ENCODE data around the gene PAX8. TPM values are rescaled to one million over a fixed set of nuclear protein-coding genes. Genes with fewer than 3 reads are reported as not detected.

Gene PAX8
- polyA plus RNA-seq, 1 of the 3 experiments (the other 2 are of a cell fraction): 0.23 TPM

DNA sequence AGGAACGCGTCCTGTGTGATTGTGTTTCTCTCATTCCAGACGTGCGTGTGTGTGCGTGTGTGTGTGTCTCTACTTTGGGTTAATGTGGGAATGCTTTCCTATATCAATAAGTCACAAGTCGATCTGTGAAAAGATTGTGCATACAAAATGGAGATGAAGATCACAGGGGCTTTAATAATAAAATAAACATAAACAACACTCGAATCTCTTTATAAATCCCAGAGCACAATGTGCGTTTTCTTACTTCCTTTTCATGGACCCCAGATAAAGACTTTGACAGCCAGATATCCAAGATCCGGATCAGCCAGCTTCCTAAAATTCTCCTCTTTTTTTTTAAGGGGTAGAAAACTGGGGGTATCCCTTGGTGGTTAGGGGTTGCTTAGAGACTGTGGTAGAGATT is 4.7 kb downstream of the PAX8 start (continued):
- TF ChIP-seq, protein P1, sequence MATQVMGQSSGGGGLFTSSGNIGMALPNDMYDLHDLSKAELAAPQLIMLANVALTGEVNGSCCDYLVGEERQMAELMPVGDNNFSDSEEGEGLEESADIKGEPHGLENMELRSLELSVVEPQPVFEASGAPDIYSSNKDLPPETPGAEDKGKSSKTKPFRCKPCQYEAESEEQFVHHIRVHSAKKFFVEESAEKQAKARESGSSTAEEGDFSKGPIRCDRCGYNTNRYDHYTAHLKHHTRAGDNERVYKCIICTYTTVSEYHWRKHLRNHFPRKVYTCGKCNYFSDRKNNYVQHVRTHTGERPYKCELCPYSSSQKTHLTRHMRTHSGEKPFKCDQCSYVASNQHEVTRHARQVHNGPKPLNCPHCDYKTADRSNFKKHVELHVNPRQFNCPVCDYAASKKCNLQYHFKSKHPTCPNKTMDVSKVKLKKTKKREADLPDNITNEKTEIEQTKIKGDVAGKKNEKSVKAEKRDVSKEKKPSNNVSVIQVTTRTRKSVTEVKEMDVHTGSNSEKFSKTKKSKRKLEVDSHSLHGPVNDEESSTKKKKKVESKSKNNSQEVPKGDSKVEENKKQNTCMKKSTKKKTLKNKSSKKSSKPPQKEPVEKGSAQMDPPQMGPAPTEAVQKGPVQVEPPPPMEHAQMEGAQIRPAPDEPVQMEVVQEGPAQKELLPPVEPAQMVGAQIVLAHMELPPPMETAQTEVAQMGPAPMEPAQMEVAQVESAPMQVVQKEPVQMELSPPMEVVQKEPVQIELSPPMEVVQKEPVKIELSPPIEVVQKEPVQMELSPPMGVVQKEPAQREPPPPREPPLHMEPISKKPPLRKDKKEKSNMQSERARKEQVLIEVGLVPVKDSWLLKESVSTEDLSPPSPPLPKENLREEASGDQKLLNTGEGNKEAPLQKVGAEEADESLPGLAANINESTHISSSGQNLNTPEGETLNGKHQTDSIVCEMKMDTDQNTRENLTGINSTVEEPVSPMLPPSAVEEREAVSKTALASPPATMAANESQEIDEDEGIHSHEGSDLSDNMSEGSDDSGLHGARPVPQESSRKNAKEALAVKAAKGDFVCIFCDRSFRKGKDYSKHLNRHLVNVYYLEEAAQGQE (IDR thresholded peaks at IDR 0.05; ENCODE audit: low read depth, low read length): no peak
- no peak for TF ChIP-seq ELF1 (IDR thresholded peaks at IDR 0.05)
- no peak for TF ChIP-seq GABPA (IDR thresholded peaks at IDR 0.05; ENCODE audit: low read depth)
- no peak for TF ChIP-seq EP300 (IDR thresholded peaks at IDR 0.05; ENCODE audit: borderline replicate concordance in 1 of 2, low read depth in 1 of 2, low read length in 1 of 2)
- TF ChIP-seq MEF2A (IDR thresholded peaks at IDR 0.05; ENCODE audit: borderline replicate concordance, low read depth): no peak
- TF ChIP-seq RCOR1 (IDR thresholded peaks at IDR 0.05; ENCODE audit: low read length): no peak

DNA sequence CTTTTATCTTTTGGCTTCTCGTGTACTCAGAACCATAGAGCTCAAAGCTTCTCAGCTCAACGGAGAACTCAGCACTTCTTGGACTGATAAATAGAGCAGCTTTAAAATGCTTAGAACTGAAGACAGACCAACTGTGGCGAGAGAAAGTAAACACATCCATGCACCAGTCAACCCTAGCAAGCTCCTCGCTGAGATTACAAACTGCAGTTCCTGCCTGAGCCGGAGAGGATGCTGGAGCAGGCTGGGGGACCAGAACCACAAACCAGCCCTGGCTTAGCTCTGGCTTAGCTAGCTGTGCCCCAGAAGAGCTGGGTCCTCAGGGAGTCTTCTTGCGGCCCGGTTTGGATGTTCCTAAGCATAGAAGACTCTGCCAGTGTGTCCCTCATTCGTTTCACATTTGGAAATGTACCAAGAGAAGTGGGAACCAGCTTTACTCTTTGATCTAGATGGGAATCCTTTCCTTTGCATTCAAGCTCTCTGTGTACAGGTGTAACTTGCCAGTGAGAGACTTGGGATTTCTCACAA is 5.6 kb downstream of the PAX8 start:
- peak; percentile 38 for DNase-seq
- H3K4me2 ChIP-seq: no peak overlapping the region
- ChIA-PET CTCF (interaction anchor here (0.7 to 0.9 kb wide), 3 partner anchors 11 to 74 kb away, joined by 3 to 5 read pairs (median 4); no protein-coding TSS in a partner anchor), POLR2A (no interaction called here)
- no peak overlapping the region for H3K27ac ChIP-seq (ENCODE audit: low read depth in 2 of 2, low read length in 1 of 2)
- H3F3A ChIP-seq (replicated peaks; ENCODE audit: insufficient read depth): no peaks in the 10 kb centered on the region
- H3K4me1 ChIP-seq (ENCODE audit: control insufficient read depth in 1 of 2, insufficient read depth in 2 of 2, low read depth in 1 of 2, low read length in 1 of 2): no peaks in the 10 kb centered on the region
- H4K20me1 ChIP-seq (ENCODE audit: insufficient read depth): no peaks in the 10 kb centered on the region
- no peaks in the 10 kb centered on the region for H3K9me3 ChIP-seq
- H3K36me3 ChIP-seq (replicated peaks in 1 of 2; ENCODE audit: control insufficient read depth in 1 of 2, insufficient read depth in 2 of 2, low read length in 1 of 2): no peaks in the 10 kb centered on the region
- TF ChIP-seq TCF12 (IDR thresholded peaks at IDR 0.05) (no peak), RCOR1 (IDR thresholded peaks at IDR 0.05; ENCODE audit: low read length) (no peak), RFX5 (IDR thresholded peaks at IDR 0.05; ENCODE audit: low read length) (no peak), RXRA (IDR thresholded peaks at IDR 0.05; ENCODE audit: borderline replicate concordance, low read depth) (no peak), GABPA (IDR thresholded peaks at IDR 0.05; ENCODE audit: low read depth) (no peak), EZH2phosphoT487 (IDR thresholded peaks at IDR 0.05; ENCODE audit: borderline replicate concordance, low read depth) (no peak), TAF1 (IDR thresholded peaks at IDR 0.05; ENCODE audit: borderline replicate concordance, low read depth, low read length) (no peak), FOXJ3 (CRISPR knock-in tag; IDR thresholded peaks at IDR 0.05) (no peak)
- TF ChIP-seq, protein P2, sequence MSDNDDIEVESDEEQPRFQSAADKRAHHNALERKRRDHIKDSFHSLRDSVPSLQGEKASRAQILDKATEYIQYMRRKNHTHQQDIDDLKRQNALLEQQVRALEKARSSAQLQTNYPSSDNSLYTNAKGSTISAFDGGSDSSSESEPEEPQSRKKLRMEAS (IDR thresholded peaks at IDR 0.05; ENCODE audit: low read depth): no peak
- TF ChIP-seq, protein P3, sequence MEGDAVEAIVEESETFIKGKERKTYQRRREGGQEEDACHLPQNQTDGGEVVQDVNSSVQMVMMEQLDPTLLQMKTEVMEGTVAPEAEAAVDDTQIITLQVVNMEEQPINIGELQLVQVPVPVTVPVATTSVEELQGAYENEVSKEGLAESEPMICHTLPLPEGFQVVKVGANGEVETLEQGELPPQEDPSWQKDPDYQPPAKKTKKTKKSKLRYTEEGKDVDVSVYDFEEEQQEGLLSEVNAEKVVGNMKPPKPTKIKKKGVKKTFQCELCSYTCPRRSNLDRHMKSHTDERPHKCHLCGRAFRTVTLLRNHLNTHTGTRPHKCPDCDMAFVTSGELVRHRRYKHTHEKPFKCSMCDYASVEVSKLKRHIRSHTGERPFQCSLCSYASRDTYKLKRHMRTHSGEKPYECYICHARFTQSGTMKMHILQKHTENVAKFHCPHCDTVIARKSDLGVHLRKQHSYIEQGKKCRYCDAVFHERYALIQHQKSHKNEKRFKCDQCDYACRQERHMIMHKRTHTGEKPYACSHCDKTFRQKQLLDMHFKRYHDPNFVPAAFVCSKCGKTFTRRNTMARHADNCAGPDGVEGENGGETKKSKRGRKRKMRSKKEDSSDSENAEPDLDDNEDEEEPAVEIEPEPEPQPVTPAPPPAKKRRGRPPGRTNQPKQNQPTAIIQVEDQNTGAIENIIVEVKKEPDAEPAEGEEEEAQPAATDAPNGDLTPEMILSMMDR (IDR thresholded peaks at IDR 0.05): no peak
- TF ChIP-seq, protein P4, sequence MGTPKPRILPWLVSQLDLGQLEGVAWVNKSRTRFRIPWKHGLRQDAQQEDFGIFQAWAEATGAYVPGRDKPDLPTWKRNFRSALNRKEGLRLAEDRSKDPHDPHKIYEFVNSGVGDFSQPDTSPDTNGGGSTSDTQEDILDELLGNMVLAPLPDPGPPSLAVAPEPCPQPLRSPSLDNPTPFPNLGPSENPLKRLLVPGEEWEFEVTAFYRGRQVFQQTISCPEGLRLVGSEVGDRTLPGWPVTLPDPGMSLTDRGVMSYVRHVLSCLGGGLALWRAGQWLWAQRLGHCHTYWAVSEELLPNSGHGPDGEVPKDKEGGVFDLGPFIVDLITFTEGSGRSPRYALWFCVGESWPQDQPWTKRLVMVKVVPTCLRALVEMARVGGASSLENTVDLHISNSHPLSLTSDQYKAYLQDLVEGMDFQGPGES (IDR thresholded peaks at IDR 0.05; ENCODE audit: low read depth, low read length): no peak
- no peaks in the 10 kb centered on the region for H3K79me2 ChIP-seq (ENCODE audit: insufficient read depth)
- H3K4me3 ChIP-seq (ENCODE audit: low read depth in 2 of 2, low read length in 1 of 2): no peak overlapping the region
- no peak overlapping the region for H2AFZ ChIP-seq (ENCODE audit: low read depth)
- no peak overlapping the region for H3K9ac ChIP-seq
- WGBS (ENCODE audit: low lambda C conversion rate): 7% methylated on average over 4 of the region's 8 CpGs
- H3K27me3 ChIP-seq (ENCODE audit: insufficient read depth): peaks cover 97% of the 10 kb centered on the region
- H3K9me2 ChIP-seq: no peaks in the 10 kb centered on the region
